Astrocyte of the hippocampus (primary cell): ENCODE data around the gene SPATA6L.
A peak's percentile ranks its signal among the peaks of the same experiment; 100 is the strongest.

Experiments used
- DNase-seq: peaks from one replicate; pipeline ENCODE4 v3.0.0; 2011; ENCODE audit warnings: low read depth, low spot score

SPATA6L gene, protein sequence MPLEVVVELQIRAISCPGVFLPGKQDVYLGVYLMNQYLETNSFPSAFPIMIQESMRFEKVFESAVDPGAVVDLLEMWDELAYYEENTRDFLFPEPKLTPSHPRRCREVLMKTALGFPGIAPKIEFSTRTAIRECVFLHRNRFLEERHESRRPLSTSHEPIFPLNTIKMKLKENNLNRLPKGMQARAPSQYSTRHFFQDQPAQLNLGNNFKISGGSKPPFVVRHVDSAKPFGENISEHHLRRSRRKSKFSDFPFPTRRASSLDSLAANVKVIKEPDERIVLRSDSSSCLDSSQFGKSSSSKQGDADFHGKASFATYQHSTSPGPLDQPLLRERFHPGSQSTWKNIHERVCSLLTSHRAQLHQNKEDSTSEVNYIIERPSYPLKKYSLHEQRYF

GRCh38 chr9:4666042-4666699 is at the start of gene SPATA6L:
Gene SPATA6L, minus strand, starts transcription at chr9:4666480. Its CDS starts 230 bp downstream, at chr9:4666250.
- DNase-seq = peak; percentile 72

GRCh38 chr9:4714266-4715016 is 48.2 kb upstream of the SPATA6L start:
- peak; percentile 50 for DNase-seq

- DNase-seq = no peak
These were observed 47.6 kb upstream of the SPATA6L start for GRCh38 chr9:4713849-4714248.

DNA sequence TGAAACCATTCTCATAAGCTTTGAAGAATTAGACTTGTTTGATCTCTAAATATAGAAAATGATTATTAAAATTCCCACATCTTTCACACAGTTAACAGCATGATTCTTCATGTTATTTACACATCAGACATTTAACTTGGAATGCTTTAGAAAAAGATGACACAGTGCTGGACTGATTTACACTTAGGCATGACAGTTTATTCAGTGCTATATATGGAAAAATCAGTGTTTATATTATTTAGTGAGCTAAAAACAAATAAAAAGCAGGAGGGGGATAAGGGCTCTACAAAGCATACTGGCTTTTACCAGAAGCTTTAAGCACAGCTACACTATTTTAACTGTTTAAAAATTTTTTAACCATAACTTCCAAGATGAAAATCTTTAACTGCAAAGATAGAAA is 43.1 kb upstream of the SPATA6L start:
- DNase-seq = no peak

GRCh38 chr9:4706971-4707622 is 40.8 kb upstream of the SPATA6L start:
- DNase-seq = no peak

DNA sequence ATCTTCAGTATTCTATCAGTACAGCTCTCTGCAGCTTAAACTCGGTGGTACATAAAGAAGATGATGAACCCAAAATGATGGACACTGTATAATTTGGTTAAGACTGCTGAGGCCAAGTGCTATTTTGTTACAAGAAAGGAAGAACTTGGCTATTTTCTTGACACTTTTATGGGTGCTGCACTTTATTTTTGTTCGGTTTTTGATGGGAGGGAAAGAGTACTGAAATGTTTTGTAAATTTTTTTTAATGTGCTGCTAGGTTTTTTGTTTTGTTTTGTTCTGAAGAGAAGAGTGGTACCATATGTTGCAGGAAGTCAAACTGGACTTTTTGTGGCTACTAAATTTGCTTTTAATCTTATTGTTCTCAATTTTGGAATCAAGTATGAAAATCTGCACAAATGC is 39.7 kb upstream of the SPATA6L start:
- no peak for DNase-seq

- DNase-seq = no peak
These were observed 37.8 kb upstream of the SPATA6L start for GRCh38 chr9:4704129-4704528.

GRCh38 chr9:4701526-4701925 is 35.2 kb upstream of the SPATA6L start:
- DNase-seq = no peak

- DNase-seq = no peak
These were observed 34.7 kb upstream of the SPATA6L start for GRCh38 chr9:4700932-4701331.

- DNase-seq = no peak
These were observed 33.8 kb upstream of the SPATA6L start for GRCh38 chr9:4700091-4700490.

DNA sequence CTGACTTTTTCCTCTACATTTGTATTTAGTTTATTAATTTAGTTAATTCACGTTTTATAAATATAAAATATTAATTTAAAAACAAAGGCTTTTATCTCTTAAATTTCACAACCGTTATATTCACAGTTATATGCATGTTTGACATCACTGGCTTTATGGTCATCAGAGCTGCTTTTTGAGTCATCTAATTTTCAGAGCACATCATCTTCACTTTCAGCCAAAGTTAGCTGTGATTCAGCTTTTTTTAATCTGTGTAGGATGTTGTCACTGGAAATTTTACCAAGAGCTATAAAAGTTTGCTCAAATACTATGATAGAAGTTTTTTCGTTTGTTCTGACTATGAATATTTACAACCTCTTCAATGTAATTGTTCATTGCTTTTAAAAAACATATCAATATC is 25.5 kb upstream of the SPATA6L start:
- DNase-seq = no peak

DNA sequence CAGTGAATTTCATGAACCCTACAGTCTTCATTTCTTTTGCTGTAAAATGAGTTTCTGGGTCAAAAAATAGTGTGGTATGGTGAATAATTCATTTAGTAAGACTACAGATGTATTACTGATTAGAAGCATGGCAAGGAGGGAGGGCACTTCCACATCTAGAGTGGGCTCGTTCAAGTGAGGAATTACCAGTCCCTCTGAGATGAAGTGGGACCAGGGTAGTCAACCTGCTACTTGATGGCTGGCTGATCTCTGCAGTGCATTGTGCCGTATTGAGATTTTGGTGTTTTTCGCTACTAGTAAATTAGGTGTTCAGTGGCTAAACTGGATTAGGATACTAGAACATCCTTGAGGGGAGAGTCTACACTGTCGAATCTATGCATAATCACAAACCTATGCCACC is 23.9 kb upstream of the SPATA6L start:
- no peak for DNase-seq

- peak; percentile 64 for DNase-seq
These were observed 23.4 kb upstream of the SPATA6L start for GRCh38 chr9:4689687-4690104.

GRCh38 chr9:4689021-4689420 is 22.7 kb upstream of the SPATA6L start:
- no peak for DNase-seq

GRCh38 chr9:4686584-4686983 is 20.3 kb upstream of the SPATA6L start:
- no peak for DNase-seq

GRCh38 chr9:4686112-4686511 is 19.8 kb upstream of the SPATA6L start:
- DNase-seq = no peak

- no peak for DNase-seq
These were observed 18.5 kb upstream of the SPATA6L start for GRCh38 chr9:4684820-4685219.

DNA sequence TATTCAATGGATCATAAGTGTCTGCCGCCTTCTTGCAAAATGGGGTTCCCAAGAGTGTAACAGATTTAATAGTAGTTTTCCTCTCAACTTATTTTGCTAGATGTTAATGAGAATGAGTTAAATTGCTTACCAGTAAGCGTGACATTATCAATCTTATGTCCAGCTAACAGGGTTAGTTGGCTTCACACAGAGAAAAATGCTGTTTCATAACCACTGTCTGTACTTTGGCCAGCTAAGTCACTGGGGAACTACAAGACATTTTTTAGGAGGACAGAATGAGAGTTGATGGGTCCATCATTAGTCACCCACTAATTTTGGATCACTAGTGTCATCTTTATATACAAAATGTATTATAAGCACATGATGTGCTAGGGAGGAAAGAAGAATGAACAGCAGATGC is 14.5 kb upstream of the SPATA6L start:
- no peak for DNase-seq

- peak; percentile 38 for DNase-seq
These were observed 13.9 kb upstream of the SPATA6L start for GRCh38 chr9:4680173-4680525.

DNA sequence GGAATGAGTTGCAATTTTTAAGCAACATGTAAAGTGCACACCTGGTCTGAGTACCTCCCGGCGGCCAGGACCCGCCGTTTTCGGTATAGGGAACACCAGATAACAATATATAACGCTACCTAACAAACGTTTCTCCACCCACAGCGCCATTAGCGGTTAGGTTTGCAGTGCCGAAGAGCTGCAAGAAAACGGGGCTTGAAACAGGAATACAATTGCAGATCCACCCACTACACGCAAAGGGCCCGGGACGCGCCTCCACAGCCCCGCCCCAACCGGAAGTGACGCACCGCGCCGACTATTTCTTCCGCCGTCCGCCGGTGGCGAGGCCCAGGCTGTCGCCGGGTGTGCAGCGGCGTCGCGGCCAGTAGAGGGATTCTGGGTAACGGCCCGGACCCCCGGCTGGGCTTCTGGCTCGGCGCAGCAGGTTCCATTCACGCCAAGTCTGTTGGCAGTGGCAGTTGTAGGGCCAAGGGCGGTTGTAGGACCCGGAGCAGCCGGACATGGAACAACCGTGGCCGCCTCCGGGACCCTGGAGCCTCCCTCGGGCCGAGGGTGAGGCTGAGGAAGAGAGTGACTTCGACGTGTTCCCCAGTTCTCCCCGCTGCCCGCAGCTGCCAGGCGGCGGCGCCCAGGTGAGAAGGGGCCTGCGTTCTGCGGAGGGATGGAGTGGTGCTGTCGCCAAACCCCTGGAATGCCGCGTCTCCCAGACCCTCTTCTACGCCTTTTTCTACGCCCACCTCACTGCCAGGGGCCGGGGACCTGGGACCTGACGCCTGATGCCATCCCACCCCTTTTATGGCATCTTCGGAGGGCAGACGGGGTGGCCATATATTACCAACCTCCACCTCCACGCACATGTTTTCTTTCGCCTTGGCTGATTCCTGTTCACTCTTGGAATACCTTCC is 13.2 kb upstream of the SPATA6L start, which contains the start of gene CDC37L1:
Gene CDC37L1 (plus strand): TSS at position 302 of the 905 bp plus-strand sequence. CDS start 199 bp downstream, at position 501.
- peak; percentile 99 for DNase-seq
